Measurements from ENCODE around the gene ANKRD39. TPM values are rescaled to one million over a fixed set of nuclear protein-coding genes. Genes with fewer than 3 reads are reported as not detected.

The ANKRD39 gene
- total and polyA plus RNA-seq, 2 experiments from 2014 or later = 17.5 to 32.0 TPM

GRCh38 chr2:96895746-96896651, 38.2 kb upstream of the ANKRD39 start (continued):
- TF ChIP-seq, protein P1, sequence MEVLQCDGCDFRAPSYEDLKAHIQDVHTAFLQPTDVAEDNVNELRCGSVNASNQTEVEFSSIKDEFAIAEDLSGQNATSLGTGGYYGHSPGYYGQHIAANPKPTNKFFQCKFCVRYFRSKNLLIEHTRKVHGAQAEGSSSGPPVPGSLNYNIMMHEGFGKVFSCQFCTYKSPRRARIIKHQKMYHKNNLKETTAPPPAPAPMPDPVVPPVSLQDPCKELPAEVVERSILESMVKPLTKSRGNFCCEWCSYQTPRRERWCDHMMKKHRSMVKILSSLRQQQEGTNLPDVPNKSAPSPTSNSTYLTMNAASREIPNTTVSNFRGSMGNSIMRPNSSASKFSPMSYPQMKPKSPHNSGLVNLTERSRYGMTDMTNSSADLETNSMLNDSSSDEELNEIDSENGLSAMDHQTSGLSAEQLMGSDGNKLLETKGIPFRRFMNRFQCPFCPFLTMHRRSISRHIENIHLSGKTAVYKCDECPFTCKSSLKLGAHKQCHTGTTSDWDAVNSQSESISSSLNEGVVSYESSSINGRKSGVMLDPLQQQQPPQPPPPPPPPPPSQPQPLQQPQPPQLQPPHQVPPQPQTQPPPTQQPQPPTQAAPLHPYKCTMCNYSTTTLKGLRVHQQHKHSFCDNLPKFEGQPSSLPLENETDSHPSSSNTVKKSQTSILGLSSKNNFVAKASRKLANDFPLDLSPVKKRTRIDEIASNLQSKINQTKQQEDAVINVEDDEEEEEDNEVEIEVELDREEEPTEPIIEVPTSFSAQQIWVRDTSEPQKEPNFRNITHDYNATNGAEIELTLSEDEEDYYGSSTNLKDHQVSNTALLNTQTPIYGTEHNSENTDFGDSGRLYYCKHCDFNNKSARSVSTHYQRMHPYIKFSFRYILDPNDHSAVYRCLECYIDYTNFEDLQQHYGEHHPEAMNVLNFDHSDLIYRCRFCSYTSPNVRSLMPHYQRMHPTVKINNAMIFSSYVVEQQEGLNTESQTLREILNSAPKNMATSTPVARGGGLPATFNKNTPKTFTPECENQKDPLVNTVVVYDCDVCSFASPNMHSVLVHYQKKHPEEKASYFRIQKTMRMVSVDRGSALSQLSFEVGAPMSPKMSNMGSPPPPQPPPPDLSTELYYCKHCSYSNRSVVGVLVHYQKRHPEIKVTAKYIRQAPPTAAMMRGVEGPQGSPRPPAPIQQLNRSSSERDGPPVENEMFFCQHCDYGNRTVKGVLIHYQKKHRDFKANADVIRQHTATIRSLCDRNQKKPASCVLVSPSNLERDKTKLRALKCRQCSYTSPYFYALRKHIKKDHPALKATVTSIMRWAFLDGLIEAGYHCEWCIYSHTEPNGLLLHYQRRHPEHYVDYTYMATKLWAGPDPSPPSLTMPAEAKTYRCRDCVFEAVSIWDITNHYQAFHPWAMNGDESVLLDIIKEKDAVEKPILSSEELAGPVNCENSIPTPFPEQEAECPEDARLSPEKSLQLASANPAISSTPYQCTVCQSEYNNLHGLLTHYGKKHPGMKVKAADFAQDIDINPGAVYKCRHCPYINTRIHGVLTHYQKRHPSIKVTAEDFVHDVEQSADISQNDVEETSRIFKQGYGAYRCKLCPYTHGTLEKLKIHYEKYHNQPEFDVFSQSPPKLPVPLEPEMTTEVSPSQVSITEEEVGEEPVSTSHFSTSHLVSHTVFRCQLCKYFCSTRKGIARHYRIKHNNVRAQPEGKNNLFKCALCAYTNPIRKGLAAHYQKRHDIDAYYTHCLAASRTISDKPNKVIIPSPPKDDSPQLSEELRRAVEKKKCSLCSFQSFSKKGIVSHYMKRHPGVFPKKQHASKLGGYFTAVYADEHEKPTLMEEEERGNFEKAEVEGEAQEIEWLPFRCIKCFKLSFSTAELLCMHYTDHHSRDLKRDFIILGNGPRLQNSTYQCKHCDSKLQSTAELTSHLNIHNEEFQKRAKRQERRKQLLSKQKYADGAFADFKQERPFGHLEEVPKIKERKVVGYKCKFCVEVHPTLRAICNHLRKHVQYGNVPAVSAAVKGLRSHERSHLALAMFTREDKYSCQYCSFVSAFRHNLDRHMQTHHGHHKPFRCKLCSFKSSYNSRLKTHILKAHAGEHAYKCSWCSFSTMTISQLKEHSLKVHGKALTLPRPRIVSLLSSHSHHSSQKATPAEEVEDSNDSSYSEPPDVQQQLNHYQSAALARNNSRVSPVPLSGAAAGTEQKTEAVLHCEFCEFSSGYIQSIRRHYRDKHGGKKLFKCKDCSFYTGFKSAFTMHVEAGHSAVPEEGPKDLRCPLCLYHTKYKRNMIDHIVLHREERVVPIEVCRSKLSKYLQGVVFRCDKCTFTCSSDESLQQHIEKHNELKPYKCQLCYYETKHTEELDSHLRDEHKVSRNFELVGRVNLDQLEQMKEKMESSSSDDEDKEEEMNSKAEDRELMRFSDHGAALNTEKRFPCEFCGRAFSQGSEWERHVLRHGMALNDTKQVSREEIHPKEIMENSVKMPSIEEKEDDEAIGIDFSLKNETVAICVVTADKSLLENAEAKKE (CRISPR knock-in tag; IDR thresholded peaks at IDR 0.05) = no peak
- TF ChIP-seq STAT1 (IDR thresholded peaks at IDR 0.05; ENCODE audit: unreplicated experiment) = no peak
- no peak for TF ChIP-seq NANOG (IDR thresholded peaks at IDR 0.05; ENCODE audit: borderline replicate concordance)
- TF ChIP-seq EZH2 (IDR thresholded peaks at IDR 0.05; ENCODE audit: low read depth, unreplicated experiment) = no peak
- TF ChIP-seq CTCF (conservative IDR thresholded peaks at IDR 0.05; ENCODE audit: low read depth in 2 of 2) = no peak
- no peak for TF ChIP-seq POLR2AphosphoS5 (IDR thresholded peaks at IDR 0.05; ENCODE audit: low read depth)
- TF ChIP-seq EZH2phosphoT487 (IDR thresholded peaks at IDR 0.05; ENCODE audit: unreplicated experiment) = no peak

All from GM23338 (cell line).